HepG2 (cell line): ENCODE measurements around the gene MAFB. TPM values are rescaled to one million over a fixed set of nuclear protein-coding genes. Genes with fewer than 3 reads are reported as not detected.

Experiments used
- ATAC-seq: fragments of 200-7000 bp; cut with Tn5 transposase; 3 replicates; pipeline ENCODE4 v1.9.1; 2020; ENCODE audit warnings: mild to moderate bottlenecking, moderate library complexity
- BruUV-seq: library from RNA; stranded (reverse); fragments of 400-500 nt; replicated peaks from 2 replicates; lab custom pipeline; 2021; lab: Mats Ljungman, UMichigan
- CTCF ChIA-PET: fragments of 300-600 bp; formaldehyde crosslinking; extraction: SDS; loops from one replicate; lab custom pipeline; 2021; ENCODE audit warnings: low total read pairs, inconsistent platforms, low intra/inter-chr PET ratio; lab: Yijun Ruan, JAX
- POLR2A ChIA-PET: fragments of 350-600 bp; sonication (Branson Sonifier 250); formaldehyde crosslinking; loops from one replicate; lab custom pipeline; 2020; ENCODE audit warnings: antibody characterized with exemption, inconsistent platforms; lab: Yijun Ruan, JAX
- DNase-seq: peaks from one replicate; pipeline ENCODE4 v3.0.0-alpha.2; 2015; ENCODE audit warnings: low spot score
- FAIRE-seq: peaks from 3 replicates; lab custom pipeline; 2011; peaks lifted over from hg19 to GRCh38; lab: Jason Lieb, UNC
- H2AFZ ChIP-seq: one replicate; pipeline ENCODE4 v1.6.1; 2011; ENCODE audit warnings: low read length, inconsistent platforms
- H3K27ac ChIP-seq: fragments of 300-600 bp; 3 replicates; pipeline ENCODE4 v1.8.0; 2011; ENCODE audit warnings: mixed run types, mild to moderate bottlenecking, mixed read lengths, low read length, inconsistent platforms; ENCODE audit not compliant: insufficient read depth; ENCODE audit errors: extremely low read length
- H3K27me3 ChIP-seq, 2 experiments: fragments of 200-600 bp in 1 of 2; 2 replicates in 1 of 2; 3 replicates in 1 of 2; pipeline versions ENCODE4 v1.6.0 to v1.8.0; 2011; ENCODE audit warnings: low read length in 2 of 2, mild to moderate bottlenecking in 2 of 2, moderate library complexity in 2 of 2, inconsistent platforms in 1 of 2; ENCODE audit not compliant: insufficient read depth in 2 of 2, control insufficient read depth in 1 of 2
- H3K36me3 ChIP-seq, 2 experiments: fragments of 200-600 bp in 1 of 2; replicated peaks in 1 of 2; 2 replicates in 1 of 2; 3 replicates in 1 of 2; pipeline versions ENCODE4 v1.5.1 to v1.8.0; 2011; ENCODE audit warnings: low read length in 2 of 2, inconsistent platforms in 1 of 2; ENCODE audit not compliant: insufficient read depth in 2 of 2, control insufficient read depth in 1 of 2
- H3K4me1 ChIP-seq: 2 replicates; pipeline ENCODE4 v1.5.1; 2012; ENCODE audit warnings: low read length, inconsistent platforms; ENCODE audit not compliant: insufficient read depth
- H3K4me2 ChIP-seq: 2 replicates; pipeline ENCODE4 v1.6.0; 2011; ENCODE audit warnings: low read depth, low read length, inconsistent platforms
- H3K4me3 ChIP-seq, 3 experiments: fragments of 200-600 bp in 1 of 3; sonication (generic), shearing (Covaris generic) in 1 of 3; replicated peaks in 1 of 3; 2 replicates each; pipeline ENCODE4 v1.5.1; 2011 to 2016; ENCODE audit warnings: low read length in 3 of 3, inconsistent platforms in 2 of 3, low read depth in 2 of 3, mild to moderate bottlenecking in 2 of 3, control low read depth in 1 of 3, mixed read lengths in 1 of 3; ENCODE audit not compliant: insufficient read depth in 1 of 3
- H3K79me2 ChIP-seq: one replicate; pipeline ENCODE4 v1.6.1; 2011; ENCODE audit warnings: low read length, inconsistent platforms; ENCODE audit not compliant: insufficient read depth
- H3K9ac ChIP-seq: 2 replicates; pipeline ENCODE4 v1.6.0; 2011; ENCODE audit warnings: mild to moderate bottlenecking, low read depth, low read length, inconsistent platforms; ENCODE audit not compliant: insufficient read depth
- H3K9me3 ChIP-seq: 2 replicates; pipeline ENCODE4 v1.5.1; 2012; ENCODE audit warnings: mild to moderate bottlenecking, low read length
- H4K20me1 ChIP-seq: 2 replicates; pipeline ENCODE4 v1.6.0; 2011; ENCODE audit warnings: inconsistent platforms, mild to moderate bottlenecking, low read length, moderate library complexity; ENCODE audit not compliant: insufficient read depth
- ATF7 ChIP-seq, 2 experiments: fragments of 450-650 bp in 1 of 2; sonication (generic) in 1 of 2; formaldehyde crosslinking in 1 of 2; IDR thresholded peaks; 2 replicates each; pipeline versions ENCODE4 v1.4.0 to v1.6.1; 2016 to 2020; ENCODE audit warnings: antibody characterized with exemption in 1 of 2, mild to moderate bottlenecking in 1 of 2, missing genetic modification reagents in 1 of 2
- CEBPB ChIP-seq: IDR thresholded peaks from 2 replicates; pipeline ENCODE4 v1.6.1; 2011; ENCODE audit warnings: low read depth, low read length, improper control_type of control experiment, borderline replicate concordance
- CTCF ChIP-seq: sonication (generic); formaldehyde crosslinking; IDR thresholded peaks from 2 replicates; pipeline ENCODE4 v1.5.0; 2020; ENCODE audit warnings: mild to moderate bottlenecking, missing genetic modification reagents, moderate library complexity
- EP300 ChIP-seq, 3 experiments: sonication (generic) in 1 of 3; formaldehyde crosslinking in 1 of 3; IDR thresholded peaks; 2 replicates each; pipeline versions ENCODE4 v1.5.1 to v1.6.1; 2011 to 2020; ENCODE audit warnings: low read depth in 2 of 3, low read length in 2 of 3, borderline replicate concordance in 1 of 3, improper control_type of control experiment in 1 of 3, mild to moderate bottlenecking in 1 of 3, missing genetic modification reagents in 1 of 3, moderate library complexity in 1 of 3
- MXI1 ChIP-seq: IDR thresholded peaks from 3 replicates; pipeline ENCODE4 v1.6.1; 2012; ENCODE audit warnings: low read depth, low read length, inconsistent platforms, borderline replicate concordance
- PAF1 ChIP-seq: IDR thresholded peaks from 2 replicates; pipeline ENCODE4 v1.6.1; 2016; ENCODE audit warnings: missing genetic modification reagents, missing compliant biosample characterization
- SMC3 ChIP-seq: IDR thresholded peaks from 2 replicates; pipeline ENCODE4 v1.6.1; 2011; ENCODE audit warnings: low read length, improper control_type of control experiment
- SRY ChIP-seq: sonication (generic); formaldehyde crosslinking; IDR thresholded peaks from 2 replicates; pipeline ENCODE4 v1.8.0; 2022; ENCODE audit warnings: mild to moderate bottlenecking, missing genetic modification reagents
- ZNF484 ChIP-seq: sonication (generic); formaldehyde crosslinking; IDR thresholded peaks from 2 replicates; pipeline ENCODE4 v1.5.1; 2020; ENCODE audit warnings: mild to moderate bottlenecking, low read depth, missing genetic modification reagents, borderline replicate concordance
- WGBS: methylation state at CpG from one replicate; pipeline ENCODE4 v1.1.6; 2017; ENCODE audit warnings: low lambda C conversion rate; 5-methylcytosine and 5-hydroxymethylcytosine counted together
- in situ Hi-C: cut with HindIII; loops from 2 replicates; pipeline ENCODE4 v1.10.0; 2017; ENCODE audit warnings: low pct_unique_long_range_greater_than_20kb; ENCODE audit not compliant: extremely low pct_ligation_motif_present
- intact Hi-C: fragments of 100-400 bp; cut with micrococcal nuclease; formaldehyde crosslinking; loops from one replicate; pipeline ENCODE4 v1.10.0; 2022; ENCODE audit not compliant: unreplicated experiment
- polyA plus RNA-seq, 8 experiments: library from polyadenylated mRNA; depleted of rRNA in 3 of 8; stranded (reverse) in 7 of 8; unstranded in 1 of 8; fragments of >200 nt; fragmentation: Illumina TruSeq in 4 of 8; extraction: Trizol in 4 of 8; gene quantifications; 2 replicates each; pipeline versions ENCODE4 v1.2.1 to v1.2.3, GENCODE V29; 2011 to 2016; ENCODE audit warnings: low read depth in 4 of 8, missing spikeins in 1 of 8, mixed read lengths in 1 of 8; ENCODE audit not compliant: insufficient read depth in 1 of 8
- total RNA-seq, 5 experiments: library from RNA; depleted of rRNA; stranded (reverse); fragments of >200 nt; fragmentation: Illumina TruSeq; extraction: Trizol; gene quantifications; 2 replicates each; pipeline ENCODE4 v1.2.3, GENCODE V29; 2016; ENCODE audit warnings: low read depth in 1 of 5

MAFB gene
- total and polyA plus RNA-seq, 2 of the 13 experiments (the other 11 are each of a cell fraction or from before 2014, with no cell fraction given): 0.08 to 0.11 TPM

- ChIA-PET CTCF (interaction anchor here (1.9 kb wide), 1 partner anchor 260 kb away, joined by 5 read pairs; no protein-coding TSS in a partner anchor), POLR2A (no interaction called here)
- H3K4me1 ChIP-seq: peaks cover 17% of the 10 kb centered on the region
- H3K9ac ChIP-seq: no peak overlapping the region
- TF ChIP-seq CTCF (CRISPR knock-in tag): peak; percentile 45
- no peak for TF ChIP-seq EP300 (IDR thresholded peaks at IDR 0.05; ENCODE audit: low read depth in 2 of 2, low read length in 2 of 2)
- TF ChIP-seq EP300 (CRISPR knock-in tag; IDR thresholded peaks at IDR 0.05; ENCODE audit: borderline replicate concordance): no peak
- peak; percentile 43; the same call in 1 of the 2 replicates for TF ChIP-seq ZNF484 (CRISPR knock-in tag)
- TF ChIP-seq SMC3: 0 out of 2 replicates have a peak, but pooled peaks have one; percentile 21
- peak; percentile 89 for FAIRE-seq
- ATAC-seq: no peak
- no peaks in the 10 kb centered on the region for H4K20me1 ChIP-seq
- no peak overlapping the region for H3K27ac ChIP-seq
- intact Hi-C loops (loop anchor here (1.0 kb wide), 1 partner anchor 261 kb away; no protein-coding TSS in a partner anchor), in situ Hi-C loops (no loop called here)
- H3K79me2 ChIP-seq: no peaks in the 10 kb centered on the region
- H3K27me3 ChIP-seq: no peaks in the 10 kb centered on the region
- peak; percentile 39 for DNase-seq
- H3K9me3 ChIP-seq: no peaks in the 10 kb centered on the region
- no peak overlapping the region for H3K4me3 ChIP-seq
- no peaks in the 10 kb centered on the region for H3K36me3 ChIP-seq
- WGBS: 9% methylated on average over 4 of the region's 4 CpGs
- no peak overlapping the region for H2AFZ ChIP-seq
- no peak overlapping the region for H3K4me2 ChIP-seq
- BruUV-seq: no TSS peak
Observed at GRCh38 chr20:40702504-40702903, 13.5 kb upstream of the MAFB start.

GRCh38 chr20:40698744-40699143 lies 9.7 kb upstream of the MAFB start:
- Histone ChIP-seq H4K20me1 (no peaks in the 10 kb centered on the region), H3K27ac (no peak overlapping the region), H3K27me3 (no peaks in the 10 kb centered on the region), H3K4me2 (no peak overlapping the region), H3K9ac (no peak overlapping the region), H3K36me3 (no peaks in the 10 kb centered on the region), H3K79me2 (no peaks in the 10 kb centered on the region), H2AFZ (no peak overlapping the region), H3K4me1 (no peaks in the 10 kb centered on the region), H3K4me3 (no peak overlapping the region), H3K9me3 (no peaks in the 10 kb centered on the region)
- intact Hi-C loops: loop anchor here (10.0 kb wide), 2 partner anchors 1434 to 1584 kb away; no protein-coding TSS in a partner anchor
- CTCF ChIA-PET: no interaction called here
- DNase-seq (no peak), FAIRE-seq (no peak), ATAC-seq (no peak)
- in situ Hi-C loops: loop anchor here (10.0 kb wide), 1 partner anchor 1424 kb away; no protein-coding TSS in a partner anchor
- no TSS peak for BruUV-seq
- TF ChIP-seq SRY: no peak
- no peak for TF ChIP-seq MXI1
- TF ChIP-seq PAF1 (CRISPR knock-in tag): no peak
- peak; percentile 70 for TF ChIP-seq CEBPB
- peak; percentile 64 for TF ChIP-seq ATF7 (IDR thresholded peaks at IDR 0.05)
- no peak for TF ChIP-seq ATF7 (CRISPR knock-in tag; IDR thresholded peaks at IDR 0.05)
- POLR2A ChIA-PET: no interaction called here
